HG03108 (cell line): ENCODE measurements around the gene BIRC5.
"Not testable (repeated sequence)": the region's sequence is repeated elsewhere in the genome, so short reads cannot be mapped to it uniquely, and the experiment has no call there.

Source experiments
- ATAC-seq: cut with Tn5 transposase; IDR thresholded peaks from one replicate; pipeline ENCODE4 v1.9.1; 2021; ENCODE audit warnings: moderate library complexity; ENCODE audit not compliant: unreplicated experiment

Gene BIRC5

GRCh38 chr17:78224231-78225087, 10.4 kb downstream of the BIRC5 start:
- ATAC-seq, result no peak

GRCh38 chr17:78225088-78225865, 11.2 kb downstream of the BIRC5 start:
- ATAC-seq, result no peak

GRCh38 chr17:78226055-78226758, 12.2 kb downstream of the BIRC5 start:
- ATAC-seq, result no peak

GRCh38 chr17:78226759-78227454, 12.9 kb downstream of the BIRC5 start:
- no peak for ATAC-seq

- ATAC-seq, result no peak
These were observed 13.4 kb downstream of the BIRC5 start for GRCh38 chr17:78227455-78227916.

- ATAC-seq, result no peak
These were observed 14.1 kb downstream of the BIRC5 start for GRCh38 chr17:78228176-78228575.

GRCh38 chr17:78230252-78230962, 16.4 kb downstream of the BIRC5 start:
- no peak for ATAC-seq

- no peak for ATAC-seq
These were observed 17.2 kb downstream of the BIRC5 start, which contains the start of gene TMEM235 for GRCh38 chr17:78230996-78231935. TSS of gene TMEM235 (plus strand) at chr17:78231631. CDS start at chr17:78232024, 393 bp downstream.

- ATAC-seq, result no peak
These were observed 18.2 kb downstream of the BIRC5 start for GRCh38 chr17:78231991-78232858.

- ATAC-seq, result no peak
These were observed 18.8 kb downstream of the BIRC5 start for GRCh38 chr17:78232859-78233173.

GRCh38 chr17:78233678-78234077, 19.6 kb downstream of the BIRC5 start:
- no peak for ATAC-seq

- ATAC-seq, result no peak
These were observed 20.3 kb downstream of the BIRC5 start for GRCh38 chr17:78234261-78234865.

GRCh38 chr17:78235022-78235421, 21.0 kb downstream of the BIRC5 start:
- ATAC-seq, result not testable (repeated sequence)

GRCh38 chr17:78235885-78236284, 21.8 kb downstream of the BIRC5 start:
- ATAC-seq, result no peak

- no peak for ATAC-seq
These were observed 22.5 kb downstream of the BIRC5 start for GRCh38 chr17:78236362-78237127.

- ATAC-seq, result no peak
These were observed 23.5 kb downstream of the BIRC5 start for GRCh38 chr17:78237401-78238012.
